Middle frontal gyrus (tissue), 1 donor: ENCODE measurements around the gene PDCD1.

Experiments used
- DNase-seq: peaks from one replicate; pipeline ENCODE4 v3.0.0-alpha.2; 2015; ENCODE audit warnings: low spot score; ENCODE audit errors: extremely low spot score

PDCD1 gene

DNA sequence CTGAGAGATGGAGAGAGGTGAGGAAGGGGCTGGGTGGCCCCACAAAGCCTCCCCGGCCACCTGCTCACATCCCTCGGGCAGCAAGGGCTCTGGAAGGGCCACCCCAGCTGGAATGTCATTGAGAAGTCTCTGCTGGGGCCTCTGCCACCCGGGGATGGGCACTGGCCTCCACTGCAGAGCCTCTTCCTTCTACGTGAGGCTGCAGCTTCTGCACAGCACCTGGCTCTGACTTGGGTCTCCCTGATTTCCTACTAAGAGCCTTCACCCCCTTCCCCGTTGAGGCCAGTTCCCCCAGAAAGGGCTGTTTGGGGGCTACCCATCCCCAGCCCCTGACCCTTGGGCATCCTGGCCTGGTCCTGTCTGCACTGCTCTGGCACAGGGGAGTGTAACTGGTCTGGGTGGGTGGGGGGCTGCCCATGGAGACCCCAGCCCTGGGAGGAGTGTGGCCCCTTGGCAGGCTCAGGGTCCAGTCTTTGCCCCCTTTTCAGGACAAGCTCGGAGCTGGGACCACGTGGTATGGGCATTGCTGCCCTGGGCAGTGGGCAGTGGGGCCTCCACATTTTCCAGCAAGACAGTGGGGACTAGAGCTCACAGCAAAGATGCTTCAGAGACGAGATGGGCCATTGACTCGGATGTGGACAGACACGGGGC is 5.6 kb downstream of the PDCD1 start:
- no peak for DNase-seq

DNA sequence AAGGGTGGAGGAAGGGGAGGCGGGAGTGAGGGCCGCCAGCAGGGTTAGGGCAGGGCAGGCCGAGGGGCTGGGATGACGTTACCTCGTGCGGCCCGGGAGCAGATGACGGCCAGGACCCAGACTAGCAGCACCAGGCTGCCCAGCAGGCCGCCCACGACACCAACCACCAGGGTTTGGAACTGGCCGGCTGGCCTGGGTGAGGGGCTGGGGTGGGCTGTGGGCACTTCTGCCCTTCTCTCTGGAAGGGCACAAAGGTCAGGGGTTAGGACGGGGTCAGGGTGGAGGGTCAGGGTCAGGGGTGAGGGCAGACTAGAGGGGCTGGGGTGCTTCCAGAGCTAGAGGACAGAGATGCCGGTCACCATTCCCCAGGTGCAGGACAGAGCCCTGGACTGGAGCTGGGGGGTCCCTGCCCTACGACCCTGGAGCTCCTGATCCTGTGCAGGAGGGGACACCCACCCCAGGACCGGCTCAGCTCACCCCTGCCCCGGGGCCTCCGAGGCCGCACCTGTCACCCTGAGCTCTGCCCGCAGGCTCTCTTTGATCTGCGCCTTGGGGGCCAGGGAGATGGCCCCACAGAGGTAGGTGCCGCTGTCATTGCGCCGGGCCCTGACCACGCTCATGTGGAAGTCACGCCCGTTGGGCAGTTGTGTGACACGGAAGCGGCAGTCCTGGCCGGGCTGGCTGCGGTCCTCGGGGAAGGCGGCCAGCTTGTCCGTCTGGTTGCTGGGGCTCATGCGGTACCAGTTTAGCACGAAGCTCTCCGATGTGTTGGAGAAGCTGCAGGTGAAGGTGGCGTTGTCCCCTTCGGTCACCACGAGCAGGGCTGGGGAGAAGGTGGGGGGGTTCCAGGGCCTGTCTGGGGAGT is 6.3 kb downstream of the PDCD1 start:
- no peak for DNase-seq

DNA sequence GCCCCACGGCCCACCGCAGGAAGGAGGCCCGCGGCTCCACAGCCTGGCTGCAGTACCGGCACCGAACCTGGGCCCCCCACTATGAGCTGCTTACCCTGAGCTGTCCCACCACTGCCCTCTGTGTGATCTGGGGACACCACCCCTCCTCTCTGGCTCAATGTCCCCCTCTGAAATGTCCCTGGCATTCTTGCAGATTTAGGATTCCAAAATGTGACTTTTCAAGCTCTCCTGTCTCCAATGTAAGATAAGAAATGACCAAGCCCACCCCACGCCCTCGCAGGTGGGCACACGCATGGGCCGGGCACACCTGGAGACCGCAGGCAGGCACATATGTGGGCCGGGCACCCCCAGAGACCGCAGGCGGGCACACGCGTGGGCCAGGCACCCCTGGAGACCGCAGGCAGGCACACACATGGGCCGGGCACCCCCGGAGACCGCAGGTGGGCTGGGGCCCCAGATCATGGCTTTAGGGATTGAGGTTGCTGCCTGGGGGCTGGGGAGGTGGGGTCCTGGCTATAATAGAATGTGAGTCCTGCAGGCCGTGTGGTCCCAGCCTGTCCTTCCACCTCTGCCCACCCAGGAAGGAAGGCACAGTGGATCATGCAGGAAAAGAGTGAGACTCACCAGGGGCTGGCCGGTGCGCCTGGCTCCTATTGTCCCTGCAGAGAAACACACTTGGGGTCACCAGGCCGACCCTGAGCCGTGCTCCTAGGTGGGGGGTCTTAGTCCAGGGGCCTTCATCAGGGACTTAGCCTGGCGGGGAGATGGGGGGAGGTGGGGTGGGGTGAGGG is 7.2 kb downstream of the PDCD1 start:
- no peak for DNase-seq

DNA sequence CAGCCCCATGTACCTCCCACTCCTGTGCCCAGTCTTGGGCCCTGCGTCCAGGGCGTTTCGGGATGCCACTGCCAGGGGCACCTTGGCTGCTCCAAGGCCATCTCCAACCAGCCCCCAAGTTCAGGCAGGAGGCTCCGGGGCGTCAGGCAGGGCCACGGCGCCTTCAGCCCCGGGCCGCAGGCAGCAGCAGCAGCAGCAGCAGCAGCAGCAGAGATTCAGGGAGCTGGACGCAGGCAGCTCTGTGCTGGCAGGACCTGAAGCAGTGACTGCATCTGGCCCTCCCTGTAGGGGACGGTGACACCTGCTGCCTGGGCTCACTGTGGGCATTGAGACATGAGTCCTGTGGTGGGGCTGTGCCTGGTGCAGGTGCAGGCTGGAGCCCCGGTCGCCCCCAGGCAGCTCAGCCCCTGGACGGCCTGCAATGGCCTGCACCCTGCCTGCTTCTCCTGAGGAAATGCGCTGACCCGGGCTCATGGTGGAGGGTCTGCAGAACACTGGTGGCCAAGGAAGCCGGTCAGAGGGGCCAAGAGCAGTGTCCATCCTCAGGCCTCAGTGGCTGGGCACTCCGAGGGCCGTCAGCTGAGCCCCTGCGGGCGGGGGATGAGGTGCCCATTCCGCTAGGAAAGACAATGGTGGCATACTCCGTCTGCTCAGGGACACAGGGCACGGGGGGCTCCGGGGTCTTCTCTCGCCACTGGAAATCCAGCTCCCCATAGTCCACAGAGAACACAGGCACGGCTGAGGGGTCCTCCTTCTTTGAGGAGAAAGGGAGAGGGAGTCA is 8.0 kb downstream of the PDCD1 start:
- no peak for DNase-seq

DNA sequence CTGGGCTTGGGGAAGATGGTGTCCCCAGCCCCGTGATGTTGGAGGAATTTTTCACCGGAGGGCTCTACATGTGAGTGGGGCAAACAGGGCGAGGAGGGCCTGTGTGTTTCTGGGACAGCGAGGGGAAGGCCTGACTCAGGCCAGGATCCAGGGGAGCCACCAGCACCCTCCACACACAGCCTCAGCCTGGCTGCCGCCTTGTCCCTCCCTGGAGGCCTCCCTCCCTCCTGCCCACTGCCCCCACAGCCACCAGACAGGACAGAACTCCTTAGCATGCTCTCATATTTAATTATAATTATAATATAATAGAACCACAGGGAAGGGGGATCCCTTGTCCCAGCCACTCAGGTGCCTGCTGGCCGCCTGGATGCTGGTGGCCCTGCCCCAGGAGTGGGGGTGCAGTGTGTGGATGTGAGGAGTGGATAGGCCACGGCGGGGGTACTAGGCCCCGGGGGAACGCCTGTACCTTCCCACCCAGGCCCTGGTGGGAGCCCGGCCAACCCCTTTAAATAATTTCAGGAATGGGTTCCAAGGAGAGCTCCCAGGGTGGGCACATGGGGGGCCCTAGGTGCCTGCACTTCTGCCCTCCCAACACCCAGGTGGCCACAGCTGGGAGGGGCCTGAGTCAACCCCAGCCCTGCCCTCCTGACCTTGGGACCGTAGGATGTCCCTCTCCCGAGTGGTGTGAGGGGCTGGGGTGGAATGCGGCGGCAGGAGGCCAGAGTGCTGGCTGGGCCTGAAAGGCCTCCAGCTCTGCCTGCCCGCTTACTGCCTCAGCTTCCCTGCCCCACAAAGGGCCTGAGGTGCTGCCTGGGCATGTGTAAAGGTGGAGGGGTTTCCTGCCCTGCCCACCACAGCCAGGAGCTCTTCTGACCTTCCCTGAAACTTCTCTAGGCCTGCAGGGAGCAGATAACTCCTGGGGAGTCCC is 8.8 kb downstream of the PDCD1 start:
- no peak for DNase-seq

DNA sequence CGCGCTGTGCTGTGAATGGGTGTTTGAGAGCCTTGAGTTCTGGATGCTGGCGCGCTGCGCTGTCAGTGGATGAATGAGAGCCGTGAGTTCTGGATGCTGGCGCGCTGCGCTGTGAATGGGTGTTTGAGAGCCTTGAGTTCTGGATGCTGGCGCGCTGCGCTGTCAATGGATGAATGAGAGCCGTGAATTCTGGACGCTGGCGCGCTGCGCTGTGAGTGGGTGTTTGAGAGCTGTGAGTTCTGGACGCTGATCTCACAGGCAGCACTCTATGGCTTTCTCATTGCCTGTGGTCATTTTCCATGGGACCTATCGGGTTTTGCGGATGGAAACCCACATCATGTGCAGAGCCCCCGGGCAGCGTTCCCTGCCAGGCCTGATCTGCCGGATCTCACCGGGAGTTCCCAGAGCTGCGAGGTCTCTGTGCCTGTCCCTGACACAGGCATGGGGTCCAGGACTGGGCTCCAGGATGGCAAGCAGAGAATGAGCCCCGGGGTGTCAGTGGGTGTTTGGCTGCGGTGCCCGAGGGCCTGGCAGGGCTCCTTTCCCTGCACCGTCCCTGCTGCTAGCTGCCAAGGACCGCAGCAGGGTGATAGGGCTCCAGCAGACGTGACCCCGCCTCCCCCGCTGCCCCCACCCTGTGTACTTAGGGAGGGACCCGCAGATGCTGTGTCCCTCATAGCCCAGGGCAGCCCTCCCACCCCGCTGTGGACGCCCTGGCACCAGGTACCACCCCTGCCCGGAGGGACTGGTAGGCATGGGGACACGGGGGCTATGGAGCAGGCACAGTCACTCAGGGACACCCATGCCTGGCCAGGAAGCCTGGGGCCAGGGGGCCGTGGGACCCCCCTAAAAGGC is 9.7 kb downstream of the PDCD1 start:
- no peak for DNase-seq

DNA sequence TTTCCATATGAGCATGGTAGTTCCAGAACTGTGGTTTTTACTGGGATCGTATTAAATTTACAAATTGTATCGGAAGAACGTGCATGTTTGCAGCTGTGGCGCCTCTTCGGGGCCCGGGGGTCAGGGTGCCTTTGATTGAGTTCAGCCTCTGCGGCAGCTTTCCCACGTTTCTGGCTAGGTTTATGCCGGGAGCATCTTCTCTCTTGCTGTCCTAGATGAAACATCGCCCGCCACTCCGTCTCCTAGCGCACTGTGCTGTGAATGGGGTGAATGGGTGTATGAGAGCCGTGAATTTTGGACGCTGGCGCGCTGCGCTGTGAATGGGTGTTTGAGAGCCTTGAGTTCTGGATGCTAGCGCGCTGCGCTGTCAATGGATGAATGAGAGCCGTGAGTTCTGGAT is 12.3 kb downstream of the PDCD1 start:
- no peak for DNase-seq

DNA sequence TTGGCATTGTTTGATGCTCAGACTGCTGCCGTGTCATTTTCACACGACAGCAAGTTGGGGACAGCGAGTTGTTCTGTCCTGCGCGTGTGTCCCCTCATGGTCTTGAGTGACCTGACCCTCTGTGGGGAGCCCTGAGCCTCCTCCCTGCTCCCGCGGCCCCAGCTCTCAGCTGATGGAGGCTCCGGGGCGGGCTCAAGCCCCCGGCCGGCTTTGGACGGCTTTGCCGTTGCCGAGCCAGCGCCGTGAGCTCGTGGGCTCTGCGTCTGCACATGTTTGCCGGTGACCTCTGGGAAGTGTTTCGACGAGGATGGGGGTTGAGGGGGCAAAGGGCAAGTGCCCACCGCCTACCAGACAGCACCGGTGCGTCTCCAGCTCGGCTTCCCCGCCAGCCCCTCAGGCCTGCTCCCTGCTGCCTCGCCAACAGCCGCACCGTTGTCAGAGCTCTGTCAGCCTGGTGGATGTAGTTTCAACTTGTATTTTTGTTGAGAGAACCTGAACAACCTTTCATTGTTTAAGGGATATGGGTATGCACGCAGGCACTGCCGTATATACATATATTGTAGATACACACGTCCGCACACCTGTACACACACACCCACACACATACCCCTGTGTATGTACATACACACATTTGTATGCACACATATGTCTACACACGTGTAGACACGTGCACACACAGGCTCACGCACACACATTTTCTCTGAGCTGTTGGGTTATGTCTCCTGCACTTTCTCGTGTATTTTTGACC is 13.7 kb downstream of the PDCD1 start:
- DNase-seq = no peak

DNA sequence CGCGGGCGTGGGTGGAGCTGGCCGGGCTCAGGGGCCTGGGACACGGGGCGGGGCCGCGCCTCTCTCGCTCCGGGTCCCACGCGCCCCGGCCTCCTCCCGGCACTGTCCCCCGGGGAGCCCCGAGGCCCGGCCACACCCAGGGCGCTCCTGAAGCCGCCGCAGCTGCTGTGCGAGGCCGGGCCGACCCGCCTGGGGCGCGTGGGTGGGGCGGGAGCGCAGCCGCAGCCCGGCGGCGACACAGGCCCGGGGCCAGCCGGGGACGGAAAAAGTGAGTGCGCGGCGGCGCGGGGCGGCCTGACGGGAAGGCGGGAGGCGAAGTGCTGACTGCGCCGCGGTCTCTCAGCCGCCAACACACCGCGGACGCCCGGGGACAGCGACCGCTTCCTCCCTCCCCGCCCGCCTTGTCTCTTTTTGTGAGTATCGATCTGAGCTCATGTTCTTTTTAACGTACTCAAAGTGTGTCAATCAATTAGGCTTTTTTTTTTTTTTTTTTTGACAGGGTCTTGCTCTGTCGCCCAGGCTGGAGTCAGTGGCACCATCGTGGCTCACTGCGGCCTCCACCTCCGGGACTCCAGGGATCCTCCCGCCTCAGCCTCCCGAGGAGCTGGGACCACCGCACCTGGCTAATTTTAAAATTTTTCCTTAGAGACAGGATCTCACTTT is 14.5 kb downstream of the PDCD1 start:
- DNase-seq = no peak

DNA sequence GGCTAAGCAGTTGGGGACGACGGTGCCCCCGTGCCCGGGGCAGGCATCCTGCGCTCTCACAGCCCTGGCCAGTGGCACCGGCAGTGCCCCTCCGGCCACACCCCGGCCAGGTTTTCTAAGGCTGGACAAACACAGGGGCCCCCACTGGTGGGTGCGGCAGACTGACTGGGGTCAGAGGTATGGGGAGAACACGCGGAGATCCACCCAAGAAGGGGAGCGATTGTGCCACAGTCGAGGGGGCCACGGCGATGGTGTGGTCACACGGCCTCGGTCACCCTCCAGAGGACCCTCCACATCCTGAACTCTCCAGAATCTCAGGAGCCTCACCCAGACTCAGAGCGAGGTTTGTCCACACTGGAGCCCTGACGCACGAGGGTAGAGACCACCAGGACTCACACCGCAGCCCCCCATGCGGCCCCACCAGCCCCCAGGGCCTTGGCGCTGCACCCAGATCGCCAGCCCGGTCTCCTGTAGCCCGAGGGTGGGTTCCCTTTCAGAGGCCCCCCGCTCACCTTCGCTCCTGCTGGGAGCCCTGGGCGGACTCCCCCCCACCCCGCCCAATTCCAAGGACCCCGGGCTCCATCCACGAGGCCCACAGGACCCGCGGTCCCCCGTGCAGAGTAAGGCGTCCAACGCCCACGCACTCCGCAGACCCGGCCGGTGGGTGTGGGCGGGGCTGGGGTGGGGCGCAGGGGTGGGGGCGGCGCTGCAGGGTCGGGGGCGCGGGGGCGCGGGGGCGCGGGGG is 15.2 kb downstream of the PDCD1 start:
- DNase-seq = no peak

DNA sequence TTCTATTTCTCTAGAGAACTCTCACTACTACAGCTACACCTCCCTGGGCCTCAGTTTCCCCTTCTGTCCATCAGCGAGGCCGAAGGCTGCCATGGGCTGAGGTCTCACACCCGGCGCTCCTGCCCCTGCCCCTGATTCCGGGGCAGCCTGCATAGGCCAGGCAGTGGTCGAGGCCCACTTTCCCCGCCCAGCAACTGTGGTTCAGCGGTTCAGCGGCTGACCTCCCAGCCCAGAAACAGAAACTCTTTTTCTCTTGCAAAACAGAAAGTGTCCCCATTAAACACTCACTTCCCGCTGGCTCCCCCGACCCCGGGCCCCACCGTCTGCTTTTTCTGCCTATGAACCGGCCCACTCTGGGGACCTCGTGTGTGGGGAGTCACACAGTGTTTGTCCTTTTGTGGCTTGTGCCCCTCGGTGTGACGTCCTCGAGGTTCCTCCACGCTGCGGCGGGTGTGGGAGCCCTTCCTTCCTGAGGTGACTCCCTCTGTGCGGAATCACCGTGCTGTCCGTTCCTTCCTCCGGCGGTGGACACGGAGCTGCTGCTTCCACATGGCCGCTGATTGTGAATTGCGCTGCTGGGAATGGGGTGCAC is 16.0 kb downstream of the PDCD1 start:
- DNase-seq = no peak

DNA sequence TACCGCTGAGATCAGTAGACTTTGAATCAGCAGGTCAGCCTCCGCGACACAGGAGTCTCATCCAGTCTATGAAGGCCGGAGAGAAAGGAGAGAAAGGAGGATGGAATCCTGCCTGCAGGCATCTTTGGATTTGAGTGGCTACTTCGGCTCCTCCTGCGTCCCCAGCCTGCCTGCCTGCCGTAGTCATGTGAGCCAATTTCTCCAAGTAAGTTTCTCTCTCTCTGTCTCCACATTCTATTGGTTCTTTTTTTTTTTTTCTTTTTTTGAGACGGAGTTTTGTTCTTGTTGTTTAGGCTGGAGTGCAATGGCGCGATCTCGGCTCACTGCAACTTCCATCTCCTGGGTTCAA is 16.7 kb downstream of the PDCD1 start:
- DNase-seq = no peak

DNA sequence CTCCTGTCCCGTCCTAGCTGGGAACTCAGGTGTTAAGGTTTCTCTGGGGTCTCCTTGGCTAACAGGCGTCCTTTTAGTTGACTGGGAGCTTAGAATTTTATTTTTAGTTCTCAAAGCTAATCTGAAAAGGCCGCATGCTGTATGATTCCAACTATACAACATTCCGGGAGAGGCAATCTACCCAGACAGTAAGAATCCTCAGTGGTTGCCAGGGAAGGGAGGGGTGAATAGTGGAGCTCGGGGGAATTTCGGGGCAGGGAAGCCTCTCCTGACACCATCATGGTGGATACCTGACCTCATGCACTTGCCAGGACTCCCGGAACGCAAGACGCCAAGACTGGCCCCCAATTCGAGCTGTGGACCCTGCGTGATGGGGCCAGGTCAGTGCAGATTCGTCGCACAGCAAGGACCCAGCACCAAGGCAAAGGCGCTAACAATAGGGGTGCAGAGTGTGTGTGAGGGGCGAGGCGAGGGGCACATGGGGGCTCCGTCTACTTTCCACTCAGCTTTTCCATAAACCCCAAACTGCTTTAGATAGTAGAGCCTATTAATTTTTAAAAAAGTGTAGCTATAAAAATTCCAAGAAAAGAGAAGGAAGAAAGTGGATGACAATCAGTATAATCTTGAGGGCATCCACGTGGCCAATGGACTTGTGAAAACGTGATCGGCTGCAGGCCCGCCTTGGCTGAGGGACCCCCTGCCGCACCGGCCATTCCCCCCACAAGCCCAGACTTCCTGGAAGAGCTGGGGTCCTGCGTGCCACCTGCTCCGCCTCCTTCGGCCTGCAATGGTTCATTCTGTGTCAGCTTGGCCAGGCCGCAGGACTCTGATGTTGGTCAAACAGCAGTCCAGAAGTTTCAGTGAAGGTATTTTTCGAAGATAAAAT is 17.3 kb downstream of the PDCD1 start:
- DNase-seq = no peak

DNA sequence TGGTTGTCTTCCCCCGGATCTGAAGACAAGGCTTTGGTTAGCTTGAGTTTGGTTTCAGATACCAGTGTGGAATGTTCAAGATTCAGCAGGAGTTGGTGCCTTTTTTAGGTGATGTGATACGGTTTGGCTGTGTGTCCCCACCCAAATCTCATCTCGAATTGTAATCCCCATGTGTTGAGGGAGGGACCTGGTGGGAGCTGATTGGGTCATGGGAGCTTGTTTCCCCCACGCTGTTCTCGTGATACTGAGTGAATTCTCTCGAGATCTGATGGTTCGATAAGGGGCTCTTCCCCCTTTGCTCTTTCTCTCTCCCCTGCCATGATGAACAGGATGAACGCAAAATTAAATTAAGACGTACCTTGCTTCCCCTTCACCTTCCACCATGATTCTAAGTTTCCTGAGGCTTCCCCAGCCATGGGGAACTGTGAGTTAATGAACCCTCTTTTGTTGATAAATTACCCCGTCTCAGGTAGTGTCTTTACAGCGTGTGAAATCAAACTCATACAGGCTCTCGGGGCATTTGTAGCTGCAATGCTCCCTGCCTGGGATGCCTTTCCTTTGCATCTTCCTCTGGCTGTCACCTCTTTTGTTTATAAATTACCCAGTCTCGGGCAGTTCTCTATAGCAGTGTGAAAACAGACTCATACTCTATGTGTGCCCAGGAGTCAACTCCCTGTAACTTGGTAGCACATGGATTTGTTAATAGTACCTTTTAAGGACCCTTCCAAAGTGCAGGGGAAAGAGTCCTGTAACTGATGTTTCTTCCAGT is 21.3 kb downstream of the PDCD1 start:
- DNase-seq = no peak

DNA sequence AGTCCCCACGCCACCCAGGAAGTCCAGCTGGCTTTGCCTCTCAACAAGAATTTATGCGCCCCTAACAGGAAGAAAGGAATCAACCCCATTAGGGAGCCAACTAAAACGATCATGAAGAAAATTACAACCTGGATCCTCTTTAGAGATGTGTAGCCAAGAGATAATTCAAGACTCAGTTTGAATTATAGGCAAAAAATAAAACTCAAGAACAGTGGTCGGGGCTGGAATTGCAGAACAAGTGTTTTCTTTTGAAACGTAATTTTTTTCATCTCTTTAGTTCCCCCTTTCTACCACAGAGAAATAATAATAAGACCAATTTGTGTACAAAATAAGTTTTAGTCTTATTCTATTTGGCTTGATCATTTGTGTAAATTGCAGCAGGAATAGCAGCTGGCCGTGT is 22.4 kb downstream of the PDCD1 start:
- DNase-seq = no peak
